GM12878 (cell line): Measurements from ENCODE around the gene LRRIQ4. TPM values are rescaled to one million over a fixed set of nuclear protein-coding genes. Genes with fewer than 3 reads are reported as not detected.

Experiments
- ATAC-seq: fragments of 200-7000 bp; cut with Tn5 transposase; 3 replicates; pipeline ENCODE4 v1.9.1; 2020; ENCODE audit warnings: mild to moderate bottlenecking, moderate library complexity
- BruUV-seq: library from RNA; stranded (reverse); fragments of 400-500 nt; replicated peaks from 2 replicates; lab custom pipeline; 2021; lab: Mats Ljungman, UMichigan
- CTCF ChIA-PET: fragments of 300-600 bp; sonication (Branson Sonifier 250); formaldehyde crosslinking; extraction: SDS; loops from one replicate; lab custom pipeline; 2021; ENCODE audit warnings: inconsistent platforms; lab: Yijun Ruan, JAX
- POLR2A ChIA-PET: fragments of 350-600 bp; formaldehyde crosslinking; extraction: SDS; loops from one replicate; lab custom pipeline; 2021; ENCODE audit warnings: inconsistent platforms; lab: Charles Lee
- RAD21 ChIA-PET: fragments of 300-600 bp; sonication (Branson Sonifier 250); formaldehyde crosslinking; loops from one replicate; lab custom pipeline; 2023; ENCODE audit warnings: antibody characterized with exemption; ENCODE audit not compliant: unreplicated experiment; lab: Charles Lee
- SMC1A ChIA-PET: fragments of 300-600 bp; sonication (Branson Sonifier 250); formaldehyde crosslinking; loops from one replicate; lab custom pipeline; 2023; ENCODE audit not compliant: unreplicated experiment, uncharacterized antibody; lab: Charles Lee
- DNase-seq: peaks from one replicate; pipeline ENCODE4 v3.0.0-alpha.2; 2011; ENCODE audit warnings: low read depth, low spot score
- FAIRE-seq: peaks from 3 replicates; lab custom pipeline; 2011; peaks lifted over from hg19 to GRCh38; lab: Jason Lieb, UNC
- H2AFZ ChIP-seq: 2 replicates; pipeline ENCODE4 v1.6.0; 2011; ENCODE audit warnings: low read depth, low read length, control low read depth; ENCODE audit not compliant: control insufficient read depth
- H3K27ac ChIP-seq: 2 replicates; pipeline ENCODE4 v1.5.1; 2011; ENCODE audit warnings: control low read depth; ENCODE audit not compliant: control insufficient read depth, insufficient read depth
- H3K27me3 ChIP-seq, 2 experiments: replicated peaks in 1 of 2; 2 replicates each; pipeline versions ENCODE4 v1.6.0 to v1.6.1; 2011; ENCODE audit warnings: low read length in 1 of 2; ENCODE audit not compliant: control insufficient read depth in 2 of 2, insufficient read depth in 2 of 2
- H3K36me3 ChIP-seq, 2 experiments: 2 replicates each; pipeline ENCODE4 v1.5.1; 2011; ENCODE audit warnings: low read length in 1 of 2; ENCODE audit not compliant: control insufficient read depth in 2 of 2, insufficient read depth in 2 of 2
- H3K4me1 ChIP-seq: 2 replicates; pipeline ENCODE4 v1.6.1; 2011; ENCODE audit warnings: mild to moderate bottlenecking, low read length, moderate library complexity, mixed read lengths; ENCODE audit not compliant: control insufficient read depth, insufficient read depth
- H3K4me2 ChIP-seq: 2 replicates; pipeline ENCODE4 v1.6.0; 2011; ENCODE audit warnings: control low read depth; ENCODE audit not compliant: control insufficient read depth, insufficient read depth
- H3K4me3 ChIP-seq: fragments of 200-600 bp; sonication (generic); 2 replicates; pipeline ENCODE4 v1.5.1; 2016
- H3K79me2 ChIP-seq: 2 replicates; pipeline ENCODE4 v1.6.0; 2011; ENCODE audit warnings: low read length; ENCODE audit not compliant: control insufficient read depth, insufficient read depth
- H3K9ac ChIP-seq: 2 replicates; pipeline ENCODE4 v1.8.0; 2011; ENCODE audit warnings: low read length, control low read depth, mixed read lengths; ENCODE audit not compliant: control insufficient read depth, insufficient read depth
- H3K9me3 ChIP-seq: replicated peaks from 3 replicates; pipeline ENCODE4 v1.5.1; 2011; ENCODE audit warnings: mild to moderate bottlenecking, low read length; ENCODE audit not compliant: control insufficient read depth, insufficient read depth
- H4K20me1 ChIP-seq: 2 replicates; pipeline ENCODE4 v1.6.0; 2011; ENCODE audit not compliant: control insufficient read depth, insufficient read depth
- CBX5 ChIP-seq: sonication (generic); IDR thresholded peaks from 2 replicates; pipeline ENCODE4 v1.6.1; 2016; ENCODE audit warnings: low read depth, moderate library complexity, mild to moderate bottlenecking, inconsistent platforms
- GABPA ChIP-seq: IDR thresholded peaks from 2 replicates; pipeline ENCODE4 v1.6.1; 2014; ENCODE audit warnings: antibody characterized with exemption, low read depth, mild to moderate bottlenecking, inconsistent platforms
- HSF1 ChIP-seq: fragments of 150-350 bp; IDR thresholded peaks from 2 replicates; pipeline ENCODE4 v1.6.1; 2014; ENCODE audit warnings: mild to moderate bottlenecking, low read depth, low read length
- IKZF1 ChIP-seq: fragments of 450-650 bp; conservative IDR thresholded peaks from 2 replicates; pipeline ENCODE4 v1.6.1; 2017; ENCODE audit warnings: antibody characterized with exemption, mild to moderate bottlenecking
- IKZF2 ChIP-seq, 2 experiments: fragments of 450-650 bp; IDR thresholded peaks; 2 replicates each; pipeline ENCODE4 v1.6.1; 2017; ENCODE audit warnings: mild to moderate bottlenecking in 2 of 2, moderate library complexity in 2 of 2
- NBN ChIP-seq: fragments of 450-650 bp; IDR thresholded peaks from 2 replicates; pipeline ENCODE4 v1.6.1; 2016
- RAD51 ChIP-seq: fragments of 450-650 bp; IDR thresholded peaks from 2 replicates; pipeline ENCODE4 v1.6.1; 2016; ENCODE audit warnings: moderate library complexity, mild to moderate bottlenecking, inconsistent platforms
- RB1 ChIP-seq: fragments of 450-650 bp; formaldehyde crosslinking; IDR thresholded peaks from 2 replicates; pipeline ENCODE4 v1.6.1; 2017; ENCODE audit warnings: mild to moderate bottlenecking, borderline replicate concordance
- RBBP5 ChIP-seq: fragments of 200-600 bp; sonication (generic); conservative IDR thresholded peaks from 2 replicates; pipeline ENCODE4 v1.6.1; 2016
- RCOR1 ChIP-seq: conservative IDR thresholded peaks from 2 replicates; pipeline ENCODE4 v1.6.1; 2012; ENCODE audit warnings: low read depth, low read length, improper control_type of control experiment
- SIX5 ChIP-seq: IDR thresholded peaks from 2 replicates; pipeline ENCODE4 v1.6.1; 2011; ENCODE audit warnings: mild to moderate bottlenecking, low read depth, low read length, moderate library complexity; ENCODE audit not compliant: severe bottlenecking
- SMARCA5 ChIP-seq: fragments of 450-650 bp; IDR thresholded peaks from 2 replicates; pipeline ENCODE4 v1.6.1; 2017; ENCODE audit warnings: mild to moderate bottlenecking
- ZBTB4 ChIP-seq: fragments of 450-650 bp; formaldehyde crosslinking; IDR thresholded peaks from 2 replicates; pipeline ENCODE4 v1.4.0; 2022; ENCODE audit warnings: mild to moderate bottlenecking, moderate library complexity
- ZNF622 ChIP-seq: fragments of 450-650 bp; IDR thresholded peaks from 2 replicates; pipeline ENCODE4 v1.6.1; 2017; ENCODE audit warnings: mild to moderate bottlenecking, inconsistent platforms
- WGBS: methylation state at CpG from one replicate; pipeline ENCODE4 v1.1.6; 2016; ENCODE audit warnings: low lambda C conversion rate; ENCODE audit not compliant: insufficient replicate concordance, insufficient coverage; ENCODE audit errors: missing lambda C conversion rate; 5-methylcytosine and 5-hydroxymethylcytosine counted together
- in situ Hi-C: fragments of 300-500 bp; cut with MboI; formaldehyde crosslinking; loops from 9 replicates; pipeline ENCODE4 v1.14.3; 2018; ENCODE audit warnings: mixed read lengths
- intact Hi-C: fragments of 100-400 bp; cut with micrococcal nuclease; formaldehyde crosslinking; loops from one replicate; pipeline ENCODE4 v1.14.2; 2022; ENCODE audit not compliant: unreplicated experiment
- polyA plus RNA-seq, 11 experiments: library from polyadenylated mRNA; depleted of rRNA in 4 of 11; unstranded in 6 of 11; stranded (reverse) in 5 of 11; fragments of >200 nt; fragmentation: Nextera tagmentation in 4 of 11; fragmentation: Illumina TruSeq in 1 of 11; extraction: Ambion mirVana in 4 of 11; extraction: Trizol in 1 of 11; gene quantifications; 1 replicate in 1 of 11; 2 replicates in 10 of 11; pipeline versions ENCODE4 v1.2.1 to v1.2.3, GENCODE V29; 2011 to 2016; ENCODE audit warnings: inconsistent platforms in 2 of 11, missing spikeins in 2 of 11, low read depth in 1 of 11
- total RNA-seq, 4 experiments: library from RNA; depleted of rRNA in 3 of 4; stranded (reverse); fragments of >200 nt in 3 of 4; fragmentation: Illumina TruSeq in 1 of 4; extraction: Trizol in 1 of 4; gene quantifications; 2 replicates each; pipeline versions ENCODE4 v1.2.1 to v1.2.3, GENCODE V29; 2013 to 2021
- TF ChIP-seq, protein P1 (sequence below): fragments of 450-650 bp; IDR thresholded peaks from 2 replicates; pipeline ENCODE4 v1.6.1; 2018; ENCODE audit warnings: mild to moderate bottlenecking, low read depth, moderate library complexity; ENCODE audit not compliant: partially characterized antibody
- TF ChIP-seq, protein P2 (sequence below): fragments of 450-650 bp; IDR thresholded peaks from 2 replicates; pipeline ENCODE4 v1.6.1; 2016; ENCODE audit warnings: mild to moderate bottlenecking

LRRIQ4 gene
- total and polyA plus RNA-seq, 10 of the 15 experiments (the other 5 are each of a cell fraction or from before 2014, with no cell fraction given), result 0.06 to 0.21 (median 0.14) TPM; not detected in 3

GRCh38 chr3:169825316-169825715 lies 12.6 kb downstream of the LRRIQ4 start (continued):
- TF ChIP-seq RCOR1 (no peak), GABPA (no peak)

DNA sequence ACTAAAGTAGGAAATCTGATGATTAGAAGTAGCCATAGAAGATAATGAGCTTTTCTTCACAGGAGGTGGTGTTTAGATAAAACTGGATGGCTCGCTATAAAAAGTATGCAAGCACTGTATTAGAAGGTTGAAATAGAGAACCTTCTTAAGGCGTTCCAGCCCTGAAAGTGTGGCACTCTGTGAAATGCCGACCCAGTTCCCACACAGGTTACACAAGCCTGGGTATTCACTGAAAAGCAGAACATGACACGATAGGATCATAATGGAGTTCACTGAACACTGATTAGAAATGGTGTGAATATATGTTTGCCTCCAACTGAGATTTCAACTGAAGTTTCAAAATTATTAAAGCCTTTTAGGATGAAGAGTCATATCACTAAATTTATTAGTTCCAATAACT lies 15.0 kb downstream of the LRRIQ4 start:
- no peaks in the 10 kb centered on the region for H3K36me3 ChIP-seq
- H3K27ac ChIP-seq, result no peak overlapping the region
- H3K79me2 ChIP-seq, result no peaks in the 10 kb centered on the region
- no peak overlapping the region for H3K4me3 ChIP-seq
- no peak for DNase-seq
- ChIA-PET RAD21 (no interaction called here), CTCF (no interaction called here), POLR2A (interaction anchor here (0.6 kb wide), 1 partner anchor 222 kb away, joined by 4 read pairs; no protein-coding TSS in a partner anchor), SMC1A (interaction anchor here (0.5 to 1.1 kb wide), 2 partner anchors 15 to 35 kb away, joined by 3 read pairs; no protein-coding TSS in a partner anchor)
- no peaks in the 10 kb centered on the region; a peak in 1 of 4 replicates for H3K27me3 ChIP-seq
- intact Hi-C loops (no loop called here), in situ Hi-C loops (no loop called here)
- no peak for FAIRE-seq
- H2AFZ ChIP-seq, result no peak overlapping the region
- 78% methylated on average over 4 of the region's 4 CpGs for WGBS
- H3K9ac ChIP-seq, result no peak overlapping the region
- no peaks in the 10 kb centered on the region for H3K4me1 ChIP-seq
- H3K9me3 ChIP-seq, result no peaks in the 10 kb centered on the region
- H3K4me2 ChIP-seq, result no peak overlapping the region
- no TSS peak for BruUV-seq
- no peak for ATAC-seq
- H4K20me1 ChIP-seq, result no peaks in the 10 kb centered on the region
- TF ChIP-seq SMARCA5 (no peak), RAD51 (no peak), RBBP5 (no peak), CBX5 (no peak), ZBTB4 (CRISPR knock-in tag) (no peak), HSF1 (no peak), IKZF2 (IDR thresholded peaks at IDR 0.05) (no peak), SIX5 (no peak), RB1 (no peak), IKZF1 (no peak), ZNF622 (no peak), NBN (no peak)
- TF ChIP-seq, protein P1, sequence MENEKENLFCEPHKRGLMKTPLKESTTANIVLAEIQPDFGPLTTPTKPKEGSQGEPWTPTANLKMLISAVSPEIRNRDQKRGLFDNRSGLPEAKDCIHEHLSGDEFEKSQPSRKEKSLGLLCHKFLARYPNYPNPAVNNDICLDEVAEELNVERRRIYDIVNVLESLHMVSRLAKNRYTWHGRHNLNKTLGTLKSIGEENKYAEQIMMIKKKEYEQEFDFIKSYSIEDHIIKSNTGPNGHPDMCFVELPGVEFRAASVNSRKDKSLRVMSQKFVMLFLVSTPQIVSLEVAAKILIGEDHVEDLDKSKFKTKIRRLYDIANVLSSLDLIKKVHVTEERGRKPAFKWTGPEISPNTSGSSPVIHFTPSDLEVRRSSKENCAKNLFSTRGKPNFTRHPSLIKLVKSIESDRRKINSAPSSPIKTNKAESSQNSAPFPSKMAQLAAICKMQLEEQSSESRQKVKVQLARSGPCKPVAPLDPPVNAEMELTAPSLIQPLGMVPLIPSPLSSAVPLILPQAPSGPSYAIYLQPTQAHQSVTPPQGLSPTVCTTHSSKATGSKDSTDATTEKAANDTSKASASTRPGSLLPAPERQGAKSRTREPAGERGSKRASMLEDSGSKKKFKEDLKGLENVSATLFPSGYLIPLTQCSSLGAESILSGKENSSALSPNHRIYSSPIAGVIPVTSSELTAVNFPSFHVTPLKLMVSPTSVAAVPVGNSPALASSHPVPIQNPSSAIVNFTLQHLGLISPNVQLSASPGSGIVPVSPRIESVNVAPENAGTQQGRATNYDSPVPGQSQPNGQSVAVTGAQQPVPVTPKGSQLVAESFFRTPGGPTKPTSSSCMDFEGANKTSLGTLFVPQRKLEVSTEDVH, result no peak
- TF ChIP-seq, protein P2, sequence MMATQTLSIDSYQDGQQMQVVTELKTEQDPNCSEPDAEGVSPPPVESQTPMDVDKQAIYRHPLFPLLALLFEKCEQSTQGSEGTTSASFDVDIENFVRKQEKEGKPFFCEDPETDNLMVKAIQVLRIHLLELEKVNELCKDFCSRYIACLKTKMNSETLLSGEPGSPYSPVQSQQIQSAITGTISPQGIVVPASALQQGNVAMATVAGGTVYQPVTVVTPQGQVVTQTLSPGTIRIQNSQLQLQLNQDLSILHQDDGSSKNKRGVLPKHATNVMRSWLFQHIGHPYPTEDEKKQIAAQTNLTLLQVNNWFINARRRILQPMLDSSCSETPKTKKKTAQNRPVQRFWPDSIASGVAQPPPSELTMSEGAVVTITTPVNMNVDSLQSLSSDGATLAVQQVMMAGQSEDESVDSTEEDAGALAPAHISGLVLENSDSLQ, result no peak
